Measurements from ENCODE around the gene TPTE.
"Not testable (repeated sequence)": the region's sequence is repeated elsewhere in the genome, so short reads cannot be mapped to it uniquely, and the experiment has no call there.

The TPTE gene

GRCh38 chr21:10521091-10521598, at the start of gene TPTE:
TSS of gene TPTE (plus strand) at chr21:10521583. CDS start at chr21:10538724, 17,141 bp downstream.
- no peak for DNase-seq

GRCh38 chr21:10471999-10472398, 49.4 kb upstream of the TPTE start:
- DNase-seq, result not testable (repeated sequence)

- DNase-seq, result not testable (repeated sequence)
These were observed 43.6 kb upstream of the TPTE start for GRCh38 chr21:10477794-10478193.

- not testable (repeated sequence) for DNase-seq
These were observed 41.5 kb upstream of the TPTE start for GRCh38 chr21:10479875-10480274.

- DNase-seq, result not testable (repeated sequence)
These were observed 36.5 kb upstream of the TPTE start for GRCh38 chr21:10484864-10485263.

- not testable (repeated sequence) for DNase-seq
These were observed 30.9 kb upstream of the TPTE start for GRCh38 chr21:10490453-10490852.

- no peak for DNase-seq
These were observed 10.3 kb upstream of the TPTE start for GRCh38 chr21:10511116-10511515.

GRCh38 chr21:10516889-10517288, 4.5 kb upstream of the TPTE start:
- DNase-seq, result not testable (repeated sequence)

GRCh38 chr21:10517904-10518303, 3.5 kb upstream of the TPTE start:
- not testable (repeated sequence) for DNase-seq

GRCh38 chr21:10521835-10522500, 585 bp downstream of the TPTE start:
- not testable (repeated sequence) for DNase-seq

- no peak for DNase-seq
These were observed 18.6 kb downstream of the TPTE start for GRCh38 chr21:10539956-10540355.

GRCh38 chr21:10544376-10544775, 23.0 kb downstream of the TPTE start:
- DNase-seq, result not testable (repeated sequence)

- not testable (repeated sequence) for DNase-seq
These were observed 26.5 kb downstream of the TPTE start for GRCh38 chr21:10547868-10548267.

GRCh38 chr21:10548331-10548954, 27.1 kb downstream of the TPTE start:
- DNase-seq, result not testable (repeated sequence)

GRCh38 chr21:10570803-10571202, 49.4 kb downstream of the TPTE start:
- not testable (repeated sequence) for DNase-seq

GRCh38 chr21:10574531-10575310, 53.3 kb downstream of the TPTE start:
- not testable (repeated sequence) for DNase-seq

- DNase-seq, result no peak
These were observed 53.9 kb downstream of the TPTE start for GRCh38 chr21:10575311-10575667.

GRCh38 chr21:10578910-10579309, 57.5 kb downstream of the TPTE start:
- DNase-seq, result not testable (repeated sequence)

- DNase-seq, result not testable (repeated sequence)
These were observed 67.7 kb downstream of the TPTE start for GRCh38 chr21:10589115-10589514.

GRCh38 chr21:10607074-10607473, 85.7 kb downstream of the TPTE start:
- not testable (repeated sequence) for DNase-seq

- DNase-seq, result not testable (repeated sequence)
These were observed 92.9 kb downstream of the TPTE start for GRCh38 chr21:10614285-10614684.

GRCh38 chr21:10616061-10616460, 94.7 kb downstream of the TPTE start:
- DNase-seq, result not testable (repeated sequence)

- no peak for DNase-seq
These were observed 95.2 kb downstream of the TPTE start for GRCh38 chr21:10616535-10616934.

Measured in activated CD4-positive, alpha-beta T cell treated with anti-CD3 and anti-CD28 coated beads, Interleukin-2, amount 50 U/mL, for 1 hour (primary cell).